GM13977 (cell line): ENCODE data around the gene TRMT61A.

Experiments used
- DNase-seq: peaks from one replicate; pipeline ENCODE4 v3.0.0; 2012; ENCODE audit warnings: low spot score
- CTCF ChIP-seq: IDR thresholded peaks from 2 replicates; pipeline ENCODE4 v1.5.1; 2012; ENCODE audit warnings: mild to moderate bottlenecking, control low read depth; ENCODE audit not compliant: insufficient read depth; ENCODE audit errors: extremely low read depth, missing control alignments
- in situ Hi-C: fragments of 300-500 bp; cut with MboI; formaldehyde crosslinking; loops from one replicate; pipeline ENCODE4 v1.12.0; 2022; ENCODE audit warnings: low sequenced_read_pairs, low pct_unique_long_range_greater_than_20kb, mixed read lengths, inconsistent platforms; ENCODE audit not compliant: unreplicated experiment

Gene TRMT61A

GRCh38 chr14:103549361-103550311, 20.6 kb downstream of the TRMT61A start:
- in situ Hi-C loops = loop anchor here (10.0 kb wide), 1 partner anchor 45 kb away; no protein-coding TSS in a partner anchor
- no peak for DNase-seq
- no peak for TF ChIP-seq CTCF

GRCh38 chr14:103550451-103551337, 21.7 kb downstream of the TRMT61A start:
- no peak for TF ChIP-seq CTCF
- DNase-seq = no peak
- in situ Hi-C loops = loop anchor here (10.0 kb wide), 1 partner anchor 46 kb away; no protein-coding TSS in a partner anchor

- no peak for TF ChIP-seq CTCF
- in situ Hi-C loops = loop anchor here (10.0 kb wide), 1 partner anchor 47 kb away; no protein-coding TSS in a partner anchor
- DNase-seq = no peak
Observed at GRCh38 chr14:103551338-103551762, 22.4 kb downstream of the TRMT61A start.

- TF ChIP-seq CTCF = no peak
- no peak for DNase-seq
- in situ Hi-C loops = loop anchor here (10.0 kb wide), 1 partner anchor 47 kb away; no protein-coding TSS in a partner anchor
Observed at GRCh38 chr14:103552011-103552845, 23.2 kb downstream of the TRMT61A start.

GRCh38 chr14:103552846-103553210, 23.8 kb downstream of the TRMT61A start:
- in situ Hi-C loops = loop anchor here (10.0 kb wide), 1 partner anchor 48 kb away; no protein-coding TSS in a partner anchor
- DNase-seq = no peak
- TF ChIP-seq CTCF = no peak
